Common myeloid progenitor, CD34-positive (primary cell): ENCODE data around the gene PARP8.

ENCODE experiments used
- CTCF ChIA-PET: fragments of 350-600 bp; sonication (Branson Sonifier 250); formaldehyde crosslinking; loops from one replicate; lab custom pipeline; 2021; ENCODE audit warnings: antibody characterized with exemption; lab: Charles Lee
- POLR2A ChIA-PET: fragments of 350-600 bp; sonication (Branson Sonifier 250); formaldehyde crosslinking; loops from one replicate; lab custom pipeline; 2021; ENCODE audit warnings: antibody characterized with exemption; lab: Charles Lee
- DNase-seq, 3 donors: peaks; one replicate each; pipeline versions ENCODE4 v3.0.0 to v3.0.0-alpha.2; 2013
- H3K27ac ChIP-seq, 2 experiments: 1 replicate in 1 of 2; 2 replicates in 1 of 2; pipeline ENCODE4 v1.7.0; 2013; ENCODE audit warnings: inconsistent platforms in 2 of 2, low read length in 2 of 2, mild to moderate bottlenecking in 2 of 2, low read depth in 1 of 2, moderate library complexity in 1 of 2; ENCODE audit not compliant: severe bottlenecking in 2 of 2, insufficient read depth in 1 of 2, poor library complexity in 1 of 2
- H3K27me3 ChIP-seq, 5 experiments: replicated peaks in 2 of 5; 1 replicate in 3 of 5; 2 replicates in 2 of 5; pipeline versions ENCODE4 v1.6.1 to v1.7.0; 2013; ENCODE audit warnings: low read length in 4 of 5, mild to moderate bottlenecking in 2 of 5, moderate library complexity in 2 of 5, inconsistent platforms in 1 of 5; ENCODE audit not compliant: insufficient read depth in 5 of 5, control insufficient read depth in 4 of 5
- H3K36me3 ChIP-seq, 4 experiments: 1 replicate in 2 of 4; 2 replicates in 2 of 4; pipeline versions ENCODE4 v1.6.1 to v1.7.0; 2013; ENCODE audit warnings: low read length in 3 of 4, control low read depth in 1 of 4, mild to moderate bottlenecking in 1 of 4; ENCODE audit not compliant: control insufficient read depth in 4 of 4, insufficient read depth in 4 of 4
- H3K4me1 ChIP-seq, 4 experiments: 1 replicate in 3 of 4; 2 replicates in 1 of 4; pipeline versions ENCODE4 v1.6.1 to v1.7.1; 2013; ENCODE audit warnings: low read length in 3 of 4, mild to moderate bottlenecking in 3 of 4, control low read depth in 1 of 4, inconsistent platforms in 1 of 4, moderate library complexity in 1 of 4; ENCODE audit not compliant: control insufficient read depth in 4 of 4, insufficient read depth in 4 of 4; ENCODE audit errors: control extremely low read depth in 1 of 4
- H3K4me3 ChIP-seq, 7 experiments: 1 replicate in 4 of 7; 2 replicates in 3 of 7; pipeline versions ENCODE4 v1.5.1 to v1.7.0; 2013; ENCODE audit warnings: mild to moderate bottlenecking in 7 of 7, low read length in 6 of 7, moderate library complexity in 6 of 7, inconsistent platforms in 2 of 7, low read depth in 2 of 7, control low read depth in 1 of 7; ENCODE audit not compliant: insufficient read depth in 4 of 7, control insufficient read depth in 1 of 7; ENCODE audit errors: extremely low read depth in 1 of 7
- H3K9me3 ChIP-seq, 5 experiments: 1 replicate in 4 of 5; 2 replicates in 1 of 5; pipeline versions ENCODE4 v1.6.1 to v1.7.1; 2013; ENCODE audit warnings: low read length in 4 of 5, mild to moderate bottlenecking in 2 of 5, inconsistent platforms in 1 of 5, low read depth in 1 of 5, moderate library complexity in 1 of 5; ENCODE audit not compliant: control insufficient read depth in 4 of 5, insufficient read depth in 2 of 5; ENCODE audit errors: control extremely low read depth in 1 of 5
- WGBS: methylation state at CpG from one replicate; pipeline ENCODE4 v1.1.5; 2013; ENCODE audit not compliant: insufficient coverage; 5-methylcytosine and 5-hydroxymethylcytosine counted together

The PARP8 gene

DNA sequence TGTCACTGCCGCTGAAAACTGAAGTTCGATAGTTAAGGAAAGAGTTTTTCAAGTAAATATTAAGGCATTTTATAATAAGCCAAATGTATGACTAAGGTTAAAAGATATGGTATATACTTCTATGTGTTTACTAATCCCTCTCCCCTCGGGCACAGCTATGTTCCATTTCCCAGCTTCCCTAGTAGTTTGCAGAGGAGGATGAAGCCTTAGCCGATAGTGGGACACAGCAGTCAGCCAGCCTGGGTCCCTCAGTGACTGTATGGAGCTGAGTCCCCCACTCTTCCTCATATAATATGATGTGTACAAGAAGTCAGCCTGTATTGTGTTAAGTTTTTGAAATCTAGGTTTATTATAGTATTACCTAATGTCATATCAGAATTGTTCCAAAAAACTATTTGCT, 55.8 kb downstream of the PARP8 start:
- Histone ChIP-seq H3K9me3 (no peaks in the 10 kb centered on the region), H3K27me3 (no peaks in the 10 kb centered on the region), H3K27ac (no peak overlapping the region), H3K36me3 (no peaks in the 10 kb centered on the region), H3K4me3 (no peak overlapping the region), H3K4me1 (peaks cover 3 to 20% (median 10%) of the 10 kb centered on the region in 4 experiments)
- WGBS, result no CpG with 5 or more reads among the region's 4 CpGs
- POLR2A ChIA-PET, result no interaction called here
- DNase-seq, result no peak
- CTCF ChIA-PET, result interaction anchor here (1.0 to 1.6 kb wide), 3 partner anchors 9 to 16 kb away, joined by 3 to 5 read pairs (median 3); no protein-coding TSS in a partner anchor

DNA sequence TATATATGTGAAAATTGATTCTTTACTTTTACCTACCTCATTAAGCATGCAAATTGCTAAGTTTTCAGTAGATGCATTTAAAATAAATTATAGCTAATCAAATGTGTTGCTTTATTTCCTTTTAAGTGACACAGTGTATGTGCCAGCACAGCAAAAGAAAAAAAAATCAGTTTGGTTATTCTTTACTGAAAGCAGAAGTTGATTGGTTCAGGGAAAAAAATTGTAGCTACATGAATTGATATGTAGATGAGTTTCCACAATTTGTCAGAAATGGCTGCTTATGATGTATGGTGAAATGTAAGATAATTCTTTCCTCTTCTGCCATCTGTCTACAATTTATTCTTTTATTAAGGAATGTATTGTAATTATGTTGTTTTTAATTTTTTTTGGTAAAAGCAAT, 57.8 kb downstream of the PARP8 start:
- H3K27ac ChIP-seq, result no peak overlapping the region
- no peaks in the 10 kb centered on the region for H3K27me3 ChIP-seq
- H3K36me3 ChIP-seq, result no peaks in the 10 kb centered on the region
- CTCF ChIA-PET, result interaction anchor here (0.8 to 1.2 kb wide), 5 partner anchors 10 to 58 kb away, joined by 3 to 5 read pairs (median 4); partner anchors contain the start of gene PARP8
- H3K4me3 ChIP-seq, result no peak overlapping the region
- POLR2A ChIA-PET, result no interaction called here
- H3K4me1 ChIP-seq, result peaks cover 3 to 24% (median 10%) of the 10 kb centered on the region in 4 experiments
- no peaks in the 10 kb centered on the region for H3K9me3 ChIP-seq
- DNase-seq, result peak in 2 of 3 donors; percentile 17 to 48

DNA sequence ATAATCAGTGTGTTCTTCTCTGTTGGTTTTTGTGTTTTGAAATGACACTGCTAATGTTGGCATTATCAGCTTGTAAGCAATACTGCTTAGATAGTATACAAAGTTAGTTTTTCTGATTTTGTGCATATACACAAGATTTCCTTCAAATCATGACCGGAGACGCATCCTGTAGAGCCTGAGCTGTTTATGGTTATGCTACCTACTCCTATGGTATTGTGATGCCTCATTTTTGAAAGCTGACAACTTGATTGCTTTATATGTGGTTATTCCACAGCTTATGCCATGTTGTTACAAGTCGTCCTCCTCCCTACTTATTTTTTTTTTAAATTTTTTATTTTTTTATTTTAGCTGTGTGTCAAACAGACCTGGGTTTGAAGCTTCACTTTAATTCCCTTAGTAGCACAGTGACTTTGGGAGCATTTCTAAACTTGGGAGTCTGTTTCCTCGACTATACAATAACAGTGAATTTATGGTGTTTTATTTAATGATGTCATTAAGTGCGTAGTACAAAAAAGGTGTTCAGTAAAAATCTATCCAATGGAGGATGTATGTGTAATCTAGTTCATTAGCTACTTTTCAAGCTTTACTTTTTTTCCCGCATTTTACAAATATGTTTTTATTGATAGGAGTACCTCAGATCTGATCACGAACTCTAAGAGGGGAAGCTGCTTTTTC, 59.5 kb downstream of the PARP8 start:
- Histone ChIP-seq H3K27ac (no peak overlapping the region), H3K36me3 (no peaks in the 10 kb centered on the region), H3K4me1 (peaks cover 0 to 17% (median 4%) of the 10 kb centered on the region in 4 experiments), H3K9me3 (no peaks in the 10 kb centered on the region), H3K4me3 (no peak overlapping the region), H3K27me3 (no peaks in the 10 kb centered on the region)
- WGBS, result 78% methylated on average over 2 of the region's 7 CpGs
- ChIA-PET POLR2A (interaction anchor here (0.7 kb wide), 1 partner anchor 207 kb away, joined by 5 read pairs; no protein-coding TSS in a partner anchor), CTCF (interaction anchor here (0.7 to 2.1 kb wide), 4 partner anchors 11 to 58 kb away, joined by 3 to 12 read pairs (median 4); no protein-coding TSS in a partner anchor)
- DNase-seq, result no peak

DNA sequence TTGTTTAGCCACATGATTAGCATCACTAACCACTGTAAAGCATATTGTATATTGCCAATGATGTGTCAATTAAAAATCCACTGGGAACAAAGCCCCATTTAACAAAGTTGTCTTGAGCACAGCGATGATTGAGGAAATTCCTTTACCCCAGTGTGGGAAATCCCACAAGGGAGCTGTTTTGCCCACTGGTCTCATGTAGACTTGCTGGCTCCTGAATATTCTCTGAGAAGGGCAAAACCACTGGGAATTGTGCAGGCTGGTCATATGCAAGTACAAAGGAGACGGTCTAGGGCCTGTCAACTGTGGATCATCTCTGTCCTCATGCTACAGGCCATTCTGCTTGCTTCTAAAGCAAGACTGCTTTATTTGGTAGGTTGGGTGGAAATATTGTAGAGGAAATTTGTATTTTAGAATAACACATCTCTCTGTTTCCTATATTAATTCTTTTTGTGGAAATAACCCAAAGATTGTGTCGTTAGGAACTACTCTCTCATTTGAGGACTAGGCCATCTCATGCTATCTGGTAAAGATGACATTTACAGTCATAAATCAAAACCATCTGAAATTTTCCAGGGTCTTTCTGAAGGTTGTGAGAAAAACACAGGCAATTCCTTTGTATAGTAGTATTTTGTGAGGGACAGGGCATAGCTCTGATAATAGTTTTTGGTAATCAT, 60.2 kb downstream of the PARP8 start:
- 93% methylated on average over 1 of the region's 3 CpGs for WGBS
- Histone ChIP-seq H3K36me3 (no peaks in the 10 kb centered on the region), H3K27ac (no peak overlapping the region), H3K27me3 (no peaks in the 10 kb centered on the region), H3K4me3 (no peak overlapping the region), H3K9me3 (no peaks in the 10 kb centered on the region), H3K4me1 (peaks cover 0 to 17% (median 4%) of the 10 kb centered on the region in 4 experiments)
- no peak for DNase-seq
- ChIA-PET POLR2A (no interaction called here), CTCF (interaction anchor here (0.7 to 2.1 kb wide), 5 partner anchors 11 to 58 kb away, joined by 3 to 12 read pairs (median 3); no protein-coding TSS in a partner anchor)

DNA sequence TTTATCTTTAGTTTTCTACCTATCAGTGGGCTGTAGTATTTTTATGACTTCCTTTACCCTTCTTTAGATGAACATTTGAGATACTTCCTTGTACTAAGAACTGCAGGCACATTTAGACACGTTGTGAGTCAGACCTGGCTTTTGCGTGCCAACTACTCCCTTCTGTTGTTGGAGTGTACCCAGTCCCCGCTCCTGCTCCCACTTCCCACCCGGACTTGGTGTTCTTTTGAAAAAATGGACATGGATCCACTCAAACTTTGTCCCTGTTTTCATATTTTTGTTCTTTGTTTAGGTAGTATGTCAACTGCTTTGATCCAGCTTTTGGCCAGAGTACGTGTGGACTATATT, 60.7 kb downstream of the PARP8 start:
- Histone ChIP-seq H3K36me3 (no peaks in the 10 kb centered on the region), H3K27me3 (no peaks in the 10 kb centered on the region), H3K4me3 (peak overlapping the region in 1 of 7 experiments; percentile 29), H3K9me3 (no peaks in the 10 kb centered on the region), H3K4me1 (peaks cover 0 to 17% (median 4%) of the 10 kb centered on the region in 4 experiments), H3K27ac (no peak overlapping the region)
- WGBS, result 49% methylated on average over 5 of the region's 5 CpGs
- peak in 1 of 3 donors; percentile 60 for DNase-seq
- ChIA-PET CTCF (interaction anchor here (1.4 to 2.1 kb wide), 2 partner anchors 11 to 21 kb away, joined by 3 to 12 read pairs; no protein-coding TSS in a partner anchor), POLR2A (no interaction called here)

GRCh38 chr5:50727845-50728244, 61.4 kb downstream of the PARP8 start:
- no peak for DNase-seq
- H3K9me3 ChIP-seq, result no peaks in the 10 kb centered on the region
- WGBS, result no CpG with 5 or more reads among the region's 2 CpGs
- H3K36me3 ChIP-seq, result no peaks in the 10 kb centered on the region
- CTCF ChIA-PET, result interaction anchor here (1.0 to 1.4 kb wide), 2 partner anchors 9 to 21 kb away, joined by 3 read pairs; no protein-coding TSS in a partner anchor
- H3K4me1 ChIP-seq, result peaks cover 0 to 12% (median 4%) of the 10 kb centered on the region in 4 experiments
- no peak overlapping the region for H3K27ac ChIP-seq
- no peaks in the 10 kb centered on the region for H3K27me3 ChIP-seq
- H3K4me3 ChIP-seq, result no peak overlapping the region
- POLR2A ChIA-PET, result no interaction called here

GRCh38 chr5:50730336-50730735, 63.9 kb downstream of the PARP8 start:
- peaks cover 0 to 12% (median 4%) of the 10 kb centered on the region in 4 experiments for H3K4me1 ChIP-seq
- no peak overlapping the region for H3K4me3 ChIP-seq
- no peaks in the 10 kb centered on the region for H3K9me3 ChIP-seq
- no peak overlapping the region for H3K27ac ChIP-seq
- H3K27me3 ChIP-seq, result no peaks in the 10 kb centered on the region
- H3K36me3 ChIP-seq, result no peaks in the 10 kb centered on the region
- POLR2A ChIA-PET, result no interaction called here
- CTCF ChIA-PET, result interaction anchor here (0.8 to 1.9 kb wide), 4 partner anchors 8 to 15 kb away, joined by 3 to 5 read pairs (median 4); no protein-coding TSS in a partner anchor
- peak in 1 of 3 donors; percentile 38 for DNase-seq
- no CpG with 5 or more reads among the region's 5 CpGs for WGBS
